Amygdala (tissue), 56 donors: ENCODE results near the gene CPT1B.
"Not testable (repeated sequence)": the region's sequence is repeated elsewhere in the genome, so short reads cannot be mapped to it uniquely, and the experiment has no call there.

Experiments used
- DNase-seq, 56 donors: peaks; one replicate each; lab custom pipeline; 2025; lab: John Stamatoyannopoulos, UW

The CPT1B gene

GRCh38 chr22:50522208-50522805 lies 55.9 kb downstream of the CPT1B start:
- no peak for DNase-seq

GRCh38 chr22:50521710-50522109 lies 56.5 kb downstream of the CPT1B start:
- no peak for DNase-seq

- DNase-seq = no peak
These were observed 57.3 kb downstream of the CPT1B start for GRCh38 chr22:50520826-50521453.

- DNase-seq = not testable (repeated sequence)
These were observed 58.0 kb downstream of the CPT1B start for GRCh38 chr22:50520184-50520583.

GRCh38 chr22:50519151-50519550 lies 59.1 kb downstream of the CPT1B start:
- no peak for DNase-seq
